Testis (tissue), 2 donors: ENCODE measurements around the gene CELF2.

Source experiments
- CTCF ChIP-seq, 3 experiments: fragments of 450-650 bp in 2 of 3; fragments of 200-600 bp in 1 of 3; sonication (generic) in 1 of 3; IDR thresholded peaks; one replicate each; pipeline ENCODE4 v1.5.1; 2016 to 2019; ENCODE audit warnings: antibody characterized with exemption in 3 of 3, mild to moderate bottlenecking in 2 of 3, moderate library complexity in 1 of 3
- POLR2A ChIP-seq: fragments of 450-650 bp; IDR thresholded peaks from one replicate; pipeline ENCODE4 v1.6.1; 2017; ENCODE audit warnings: antibody characterized with exemption, mild to moderate bottlenecking, moderate library complexity

- TF ChIP-seq CTCF (IDR thresholded peaks at IDR 0.05), result no peak
- no peak for TF ChIP-seq POLR2A
Measured at GRCh38 chr10:11330383-11331045, 312.8 kb downstream of the CELF2 start.
